GM21515 (cell line): Measurements from ENCODE around the gene ADD1.
A peak's percentile ranks its signal among the peaks of the same experiment; 100 is the strongest.

Experiments
- ATAC-seq: cut with Tn5 transposase; IDR thresholded peaks from one replicate; pipeline ENCODE4 v1.9.1; 2021; ENCODE audit not compliant: unreplicated experiment

ADD1 gene

DNA sequence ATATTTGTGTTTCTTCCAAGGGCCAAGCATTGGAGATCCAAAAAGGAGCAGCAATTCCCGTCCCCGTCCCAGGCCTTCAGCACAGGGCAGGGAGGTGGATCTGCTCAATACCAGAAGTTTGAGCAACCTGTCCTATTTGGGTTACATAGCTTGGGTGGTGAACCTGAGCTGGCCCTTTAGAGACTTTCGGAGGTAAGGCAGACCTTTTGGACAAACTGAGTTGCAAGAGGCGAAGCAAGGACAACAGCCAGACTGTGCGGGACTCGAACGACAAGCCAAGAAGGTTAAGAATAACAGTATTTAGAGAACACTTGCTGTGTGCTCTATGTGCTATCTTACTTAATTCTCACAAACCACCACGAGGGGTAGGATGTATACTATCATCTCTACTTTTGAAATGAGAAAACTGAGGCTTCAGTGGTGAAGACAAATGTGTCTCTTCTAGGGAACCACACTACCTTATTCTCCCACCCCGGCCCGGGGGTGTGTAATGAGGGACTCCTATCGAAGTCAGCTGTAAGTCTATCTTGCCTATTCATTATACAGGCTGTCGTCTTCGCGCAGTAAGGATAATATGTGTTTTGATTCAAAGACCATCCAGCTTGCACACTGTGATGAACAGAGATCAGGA is 118.3 kb downstream of the ADD1 start:
- ATAC-seq = no peak

DNA sequence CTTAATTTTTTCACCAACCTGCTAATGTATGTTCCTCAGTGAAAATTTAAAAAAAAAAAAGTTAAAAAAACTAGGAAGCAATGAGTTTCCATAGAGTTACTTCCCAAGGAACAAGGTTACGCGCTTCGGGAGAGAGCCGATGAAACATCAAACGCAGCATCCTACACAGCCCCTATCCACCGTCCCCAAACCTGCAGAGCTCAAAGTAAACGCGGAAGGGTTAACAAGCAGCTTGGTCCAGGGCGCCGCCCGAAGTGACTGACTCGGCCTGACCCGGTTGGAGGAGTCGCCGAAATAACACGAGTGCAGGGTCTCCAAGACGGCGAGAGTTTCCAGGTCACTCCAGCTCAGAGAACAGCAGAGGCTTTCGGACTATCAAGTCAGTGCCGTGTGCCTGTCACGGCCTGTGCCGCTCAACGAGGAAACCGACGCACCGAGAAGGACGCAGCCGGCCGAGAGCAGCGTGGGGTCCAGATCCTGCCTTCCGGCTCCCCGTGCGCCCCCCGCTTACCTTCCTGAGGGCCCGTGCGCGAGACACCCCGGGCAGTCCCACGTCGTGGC is 119.0 kb downstream of the ADD1 start:
- peak; percentile 35 for ATAC-seq

- ATAC-seq = peak; percentile 87
Measured at GRCh38 chr4:2963175-2963965, 119.7 kb downstream of the ADD1 start, which contains the start of the genes GRK4 and NOP14. GRK4 (plus strand) TSS chr4:2963571; CDS start chr4:2964071, 500 bp downstream. NOP14 (minus strand) TSS chr4:2963406; CDS start chr4:2963319, 87 bp downstream.

DNA sequence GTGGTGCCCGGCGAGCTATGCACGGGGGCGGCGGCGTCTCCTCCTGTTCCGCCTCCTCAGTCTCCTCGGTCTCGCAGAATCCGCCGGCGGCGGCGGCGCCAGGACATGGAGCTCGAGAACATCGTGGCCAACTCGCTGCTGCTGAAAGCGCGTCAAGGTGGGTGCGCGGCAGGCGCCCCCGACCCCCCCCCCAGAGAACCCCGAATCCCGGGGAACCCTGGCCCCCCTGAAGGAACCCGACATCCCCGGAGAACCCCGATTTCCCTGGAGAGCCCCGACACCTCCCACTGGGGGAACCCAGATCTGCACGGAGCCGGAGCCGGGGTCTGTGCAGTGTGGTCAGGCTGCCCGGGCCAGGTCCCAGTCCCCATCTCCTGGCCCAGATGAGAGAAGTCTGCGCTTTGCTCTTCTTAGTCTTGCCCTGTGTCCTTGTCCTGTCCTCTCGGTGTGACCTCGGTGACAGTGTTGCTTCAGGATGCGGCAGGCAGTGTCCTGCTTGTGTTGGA is 120.4 kb downstream of the ADD1 start:
- peak; percentile 29 for ATAC-seq

- no peak for ATAC-seq
Measured at GRCh38 chr4:2964706-2965258, 121.1 kb downstream of the ADD1 start.

DNA sequence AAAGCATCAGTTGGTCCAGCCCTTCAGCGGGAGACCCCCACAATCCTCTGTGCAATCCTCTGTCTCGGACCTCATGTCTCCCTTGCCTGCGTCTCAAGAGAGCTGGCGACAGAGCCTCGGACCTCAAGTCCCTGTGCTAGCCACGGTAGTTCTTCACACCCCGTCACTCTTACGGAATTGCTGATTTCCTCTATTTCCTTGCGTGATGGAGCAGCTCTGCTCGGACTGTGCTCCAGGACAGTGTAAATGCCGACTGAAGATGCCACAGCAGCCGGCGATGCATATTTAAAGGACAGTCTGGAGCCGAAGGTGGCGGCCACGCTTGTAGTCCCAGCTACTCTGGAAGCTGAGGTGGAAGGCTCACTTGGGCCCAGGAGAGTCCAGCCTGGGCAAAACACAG is 121.6 kb downstream of the ADD1 start:
- ATAC-seq = no peak

DNA sequence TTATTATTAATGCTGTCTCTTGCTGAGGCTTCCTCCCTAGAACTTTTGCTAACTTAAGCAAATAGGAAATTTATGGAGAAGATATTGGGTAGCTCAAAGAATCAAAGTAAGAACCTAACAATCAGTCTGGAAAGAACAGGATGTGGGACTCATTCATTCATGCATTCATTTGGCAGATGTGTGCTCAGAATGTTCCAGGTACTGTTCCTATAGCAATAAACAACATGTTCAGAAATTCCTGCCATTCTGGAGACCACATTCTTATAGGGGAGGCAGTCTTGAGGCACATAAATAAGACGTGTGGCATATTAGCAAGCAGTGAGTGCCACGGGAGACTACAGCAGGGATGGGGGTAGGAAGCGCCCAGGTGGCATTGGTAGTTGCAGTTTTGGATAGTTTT is 124.7 kb downstream of the ADD1 start:
- ATAC-seq = no peak

- no peak for ATAC-seq
Measured at GRCh38 chr4:2971275-2971674, 127.6 kb downstream of the ADD1 start.

GRCh38 chr4:2977211-2978088 is 133.8 kb downstream of the ADD1 start:
- ATAC-seq = no peak
